Medulla oblongata (tissue), 1 donor: Measurements from ENCODE around the gene GSS.

ENCODE experiments used
- DNase-seq: peaks from one replicate; pipeline ENCODE4 v3.0.0-alpha.2; 2015; ENCODE audit errors: extremely low spot score

GSS gene

GRCh38 chr20:34946661-34947060, 8.9 kb downstream of the GSS start:
- DNase-seq: no peak

GRCh38 chr20:34945315-34946077, 10.1 kb downstream of the GSS start:
- no peak for DNase-seq

- DNase-seq: no peak
Observed at GRCh38 chr20:34943808-34944567, 11.6 kb downstream of the GSS start.

- DNase-seq: no peak
Observed at GRCh38 chr20:34942301-34942700, 13.3 kb downstream of the GSS start.

- DNase-seq: no peak
Observed at GRCh38 chr20:34941226-34941625, 14.4 kb downstream of the GSS start.

- DNase-seq: no peak
Observed at GRCh38 chr20:34940081-34940481, 15.5 kb downstream of the GSS start.

- DNase-seq: peak; percentile 75
Observed at GRCh38 chr20:34938466-34939163, 17.0 kb downstream of the GSS start.

- DNase-seq: no peak
Observed at GRCh38 chr20:34931771-34932170, 23.8 kb downstream of the GSS start.

GRCh38 chr20:34928411-34928810, 27.2 kb downstream of the GSS start:
- no peak for DNase-seq

GRCh38 chr20:34927736-34928135, 27.9 kb downstream of the GSS start:
- no peak for DNase-seq

GRCh38 chr20:34926581-34926980, 29.0 kb downstream of the GSS start:
- no peak for DNase-seq

GRCh38 chr20:34925981-34926380, 29.6 kb downstream of the GSS start:
- no peak for DNase-seq

- DNase-seq: no peak
Observed at GRCh38 chr20:34925341-34925740, 30.3 kb downstream of the GSS start.

- no peak for DNase-seq
Observed at GRCh38 chr20:34923414-34923813, 32.2 kb downstream of the GSS start.

- peak; percentile 8 for DNase-seq
Observed at GRCh38 chr20:34922654-34923381, 32.8 kb downstream of the GSS start.

GRCh38 chr20:34921436-34921835, 34.2 kb downstream of the GSS start:
- DNase-seq: no peak

GRCh38 chr20:34920055-34920454, 35.6 kb downstream of the GSS start:
- DNase-seq: no peak

- no peak for DNase-seq
Observed at GRCh38 chr20:34916774-34917354, 38.7 kb downstream of the GSS start.

- no peak for DNase-seq
Observed at GRCh38 chr20:34915749-34916455, 39.7 kb downstream of the GSS start.

- DNase-seq: no peak
Observed at GRCh38 chr20:34915131-34915530, 40.5 kb downstream of the GSS start.
